SK-N-SH (cell line): ENCODE data around the gene DENND1A. TPM values are rescaled to one million over a fixed set of nuclear protein-coding genes. Genes with fewer than 3 reads are reported as not detected.
"Not testable (repeated sequence)": the region's sequence is repeated elsewhere in the genome, so short reads cannot be mapped to it uniquely, and the experiment has no call there.

Experiments
- CTCF ChIA-PET: fragments of 300-600, 350-600 bp; formaldehyde crosslinking; extraction: SDS; loops from one replicate; lab custom pipeline; 2021; lab: Yijun Ruan, JAX
- POLR2A ChIA-PET: fragments of 350-600 bp; sonication (Branson Sonifier 250); formaldehyde crosslinking; extraction: SDS; loops from one replicate; lab custom pipeline; 2020; ENCODE audit warnings: antibody characterized with exemption, inconsistent platforms; lab: Yijun Ruan, JAX
- DNase-seq: peaks from one replicate; pipeline ENCODE4 v3.0.0; 2012
- H2AFZ ChIP-seq: fragments of 200-600 bp; sonication (generic); 2 replicates; pipeline ENCODE4 v1.8.1; 2016; ENCODE audit warnings: antibody characterized with exemption, mild to moderate bottlenecking, low read depth
- H3F3A ChIP-seq: fragments of 200-600 bp; sonication (generic); replicated peaks from 2 replicates; pipeline ENCODE3; 2016; ENCODE audit warnings: antibody characterized with exemption, mild to moderate bottlenecking; ENCODE audit not compliant: insufficient read depth
- H3K27ac ChIP-seq, 2 experiments: fragments of 200-500 bp in 1 of 2; fragments of 200-600 bp in 1 of 2; sonication (Bioruptor generic) in 1 of 2; sonication (generic), shearing (Covaris generic) in 1 of 2; 2 replicates each; pipeline versions ENCODE4 v1.5.1 to v1.6.1; 2014 to 2016; ENCODE audit warnings: low read depth in 2 of 2, inconsistent platforms in 1 of 2, low read length in 1 of 2, mild to moderate bottlenecking in 1 of 2, mixed read lengths in 1 of 2
- H3K27me3 ChIP-seq: fragments of 200-600 bp; sonication (generic), shearing (Covaris generic); 2 replicates; pipeline ENCODE4 v1.6.1; 2016; ENCODE audit warnings: mixed run types; ENCODE audit not compliant: insufficient read depth
- H3K36me3 ChIP-seq, 2 experiments: fragments of 200-500 bp in 1 of 2; fragments of 200-600 bp in 1 of 2; sonication (Bioruptor generic) in 1 of 2; sonication (generic) in 1 of 2; replicated peaks in 1 of 2; 2 replicates each; pipeline versions ENCODE3 to v1.5.1; 2014 to 2016; ENCODE audit warnings: low read length in 1 of 2, mild to moderate bottlenecking in 1 of 2; ENCODE audit not compliant: insufficient read depth in 2 of 2, control insufficient read depth in 1 of 2
- H3K4me1 ChIP-seq, 2 experiments: fragments of 200-500 bp in 1 of 2; fragments of 200-600 bp in 1 of 2; sonication (Bioruptor generic) in 1 of 2; sonication (generic), shearing (Covaris generic) in 1 of 2; 2 replicates each; pipeline versions ENCODE4 v1.5.1 to v1.6.1; 2014 to 2016; ENCODE audit warnings: low read depth in 1 of 2, low read length in 1 of 2, mixed run types in 1 of 2; ENCODE audit not compliant: insufficient read depth in 2 of 2, control insufficient read depth in 1 of 2
- H3K4me2 ChIP-seq: fragments of 200-600 bp; sonication (generic), shearing (Covaris generic); 2 replicates; pipeline ENCODE4 v1.6.1; 2017; ENCODE audit warnings: mixed run types
- H3K4me3 ChIP-seq, 2 experiments: fragments of 200-500 bp in 1 of 2; fragments of 200-600 bp in 1 of 2; sonication (Bioruptor generic) in 1 of 2; sonication (generic), shearing (Covaris generic) in 1 of 2; 2 replicates each; pipeline versions ENCODE4 v1.5.1 to v1.8.1; 2014 to 2016; ENCODE audit warnings: low read depth in 2 of 2, inconsistent platforms in 1 of 2, low read length in 1 of 2, mild to moderate bottlenecking in 1 of 2, mixed read lengths in 1 of 2, moderate library complexity in 1 of 2
- H3K79me2 ChIP-seq: fragments of 200-600 bp; sonication (generic); 2 replicates; pipeline ENCODE4 v1.8.1; 2017; ENCODE audit warnings: mild to moderate bottlenecking; ENCODE audit not compliant: insufficient read depth
- H3K9ac ChIP-seq: fragments of 200-600 bp; sonication (generic); 2 replicates; pipeline ENCODE4 v1.6.1; 2017; ENCODE audit warnings: mixed run types
- H3K9me2 ChIP-seq: fragments of 200-600 bp; sonication (generic); 2 replicates; pipeline ENCODE4 v1.6.1; 2017; ENCODE audit warnings: mixed run types
- H3K9me3 ChIP-seq: fragments of 200-600 bp; sonication (generic); 2 replicates; pipeline ENCODE4 v1.6.1; 2017; ENCODE audit warnings: mixed run types, mild to moderate bottlenecking, moderate library complexity
- H4K20me1 ChIP-seq: fragments of 200-600 bp; sonication (generic); 2 replicates; pipeline ENCODE4 v1.6.1; 2017; ENCODE audit warnings: mild to moderate bottlenecking, mixed run types; ENCODE audit not compliant: insufficient read depth
- ELF1 ChIP-seq: IDR thresholded peaks from 2 replicates; pipeline ENCODE4 v1.4.0; 2012
- EZH2phosphoT487 ChIP-seq: fragments of 200-600 bp; sonication (generic); IDR thresholded peaks from 2 replicates; pipeline ENCODE4 v1.6.1; 2017; ENCODE audit warnings: low read depth, mixed run types, mild to moderate bottlenecking, antibody characterized with exemption, moderate library complexity, borderline replicate concordance
- GATA2 ChIP-seq: sonication (generic); formaldehyde crosslinking; IDR thresholded peaks from 2 replicates; pipeline ENCODE4 v1.5.0; 2020; ENCODE audit warnings: mild to moderate bottlenecking, missing genetic modification reagents
- JUND ChIP-seq: IDR thresholded peaks from 2 replicates; pipeline ENCODE4 v1.4.0; 2012
- MAX ChIP-seq: IDR thresholded peaks from 2 replicates; pipeline ENCODE4 v1.4.0; 2012; ENCODE audit warnings: low read depth
- MEF2A ChIP-seq: IDR thresholded peaks from 2 replicates; pipeline ENCODE4 v1.4.0; 2012; ENCODE audit warnings: low read depth, borderline replicate concordance
- NFIC ChIP-seq: IDR thresholded peaks from 2 replicates; pipeline ENCODE4 v1.4.0; 2012; ENCODE audit warnings: borderline replicate concordance
- RAD21 ChIP-seq: IDR thresholded peaks from 2 replicates; pipeline ENCODE4 v1.6.1; 2012; ENCODE audit warnings: mild to moderate bottlenecking, low read length
- ZBTB33 ChIP-seq: IDR thresholded peaks from 2 replicates; pipeline ENCODE4 v1.4.0; 2012; ENCODE audit warnings: low read depth, borderline replicate concordance
- WGBS: methylation state at CpG from one replicate; pipeline ENCODE4 v1.1.6; 2017; ENCODE audit warnings: low lambda C conversion rate; 5-methylcytosine and 5-hydroxymethylcytosine counted together
- polyA plus RNA-seq, 3 experiments: library from polyadenylated mRNA; depleted of rRNA; stranded (reverse); fragments of >200 nt; gene quantifications; 2 replicates each; pipeline ENCODE4 v1.2.3, GENCODE V29; 2012

Gene DENND1A
- polyA plus RNA-seq, 1 of the 3 experiments (the other 2 are of a cell fraction): 25.4 TPM

GRCh38 chr9:123909192-123909591, 20.7 kb downstream of the DENND1A start:
- H3F3A ChIP-seq, DNase-seq, H4K20me1 ChIP-seq, H3K27ac ChIP-seq, H3K4me3 ChIP-seq, H3K9me2 ChIP-seq, H3K79me2 ChIP-seq, H3K9ac ChIP-seq, H3K9me3 ChIP-seq, H2AFZ ChIP-seq, POLR2A ChIA-PET, H3K36me3 ChIP-seq, CTCF ChIA-PET, H3K4me1 ChIP-seq, H3K4me2 ChIP-seq, H3K27me3 ChIP-seq: not testable (repeated sequence)
- WGBS: 97% methylated on average over 4 of the region's 4 CpGs

GRCh38 chr9:123903550-123903949, 26.4 kb downstream of the DENND1A start:
- H3F3A ChIP-seq, POLR2A ChIA-PET, H3K79me2 ChIP-seq, H3K27me3 ChIP-seq, DNase-seq, H3K4me3 ChIP-seq, H3K9ac ChIP-seq, H3K9me3 ChIP-seq, H2AFZ ChIP-seq, H3K4me2 ChIP-seq, H3K27ac ChIP-seq, H3K9me2 ChIP-seq, H3K36me3 ChIP-seq, CTCF ChIA-PET, H3K4me1 ChIP-seq, H4K20me1 ChIP-seq: not testable (repeated sequence)
- 91% methylated on average over 15 of the region's 18 CpGs for WGBS

GRCh38 chr9:123894822-123895221, 35.1 kb downstream of the DENND1A start:
- Histone ChIP-seq H3K4me3 (no peak overlapping the region), H3K27ac (no peak overlapping the region), H2AFZ (no peak overlapping the region), H4K20me1 (no peaks in the 10 kb centered on the region), H3K4me2 (no peak overlapping the region), H3K79me2 (no peaks in the 10 kb centered on the region), H3K9me3 (no peaks in the 10 kb centered on the region), H3K9ac (no peak overlapping the region), H3K36me3 (no peaks in the 10 kb centered on the region), H3F3A (no peaks in the 10 kb centered on the region), H3K27me3 (no peaks in the 10 kb centered on the region), H3K9me2 (no peaks in the 10 kb centered on the region), H3K4me1 (no peaks in the 10 kb centered on the region)
- ChIA-PET CTCF (no interaction called here), POLR2A (no interaction called here)
- TF ChIP-seq NFIC (no peak), RAD21 (no peak), EZH2phosphoT487 (no peak), MAX (no peak)
- no peak for DNase-seq

- no peaks in the 10 kb centered on the region for H3F3A ChIP-seq
- H3K9me2 ChIP-seq: no peaks in the 10 kb centered on the region
- CTCF ChIA-PET: no interaction called here
- POLR2A ChIA-PET: no interaction called here
- no peaks in the 10 kb centered on the region for H3K9me3 ChIP-seq
- WGBS: 65% methylated on average over 4 of the region's 4 CpGs
- H3K27me3 ChIP-seq: no peaks in the 10 kb centered on the region
- no peak overlapping the region for H2AFZ ChIP-seq
- no peak overlapping the region for H3K27ac ChIP-seq
- no peak for TF ChIP-seq ZBTB33
- TF ChIP-seq ELF1: no peak
- TF ChIP-seq JUND: no peak
- no peak for TF ChIP-seq GATA2 (CRISPR knock-in tag)
- no peak for TF ChIP-seq MEF2A
- no peak overlapping the region for H3K4me3 ChIP-seq
- H3K79me2 ChIP-seq: no peaks in the 10 kb centered on the region
- no peak overlapping the region for H3K9ac ChIP-seq
- H3K4me1 ChIP-seq: no peaks in the 10 kb centered on the region
- H3K4me2 ChIP-seq: no peak overlapping the region
- H3K36me3 ChIP-seq: no peaks in the 10 kb centered on the region
- no peak for DNase-seq
- no peaks in the 10 kb centered on the region for H4K20me1 ChIP-seq
Observed at GRCh38 chr9:123893831-123894460, 36.0 kb downstream of the DENND1A start.
